GM19099 (cell line): Measurements from ENCODE around the gene SDCBP2.

ENCODE experiments used
- POLR2A ChIP-seq: IDR thresholded peaks from 3 replicates; pipeline ENCODE4 v1.6.1; 2011; ENCODE audit warnings: low read depth; ENCODE audit not compliant: insufficient read length; ENCODE audit errors: extremely low read depth

Gene SDCBP2

GRCh38 chr20:1336699-1337367, 7.9 kb upstream of the SDCBP2 start:
- TF ChIP-seq POLR2A: no peak

DNA sequence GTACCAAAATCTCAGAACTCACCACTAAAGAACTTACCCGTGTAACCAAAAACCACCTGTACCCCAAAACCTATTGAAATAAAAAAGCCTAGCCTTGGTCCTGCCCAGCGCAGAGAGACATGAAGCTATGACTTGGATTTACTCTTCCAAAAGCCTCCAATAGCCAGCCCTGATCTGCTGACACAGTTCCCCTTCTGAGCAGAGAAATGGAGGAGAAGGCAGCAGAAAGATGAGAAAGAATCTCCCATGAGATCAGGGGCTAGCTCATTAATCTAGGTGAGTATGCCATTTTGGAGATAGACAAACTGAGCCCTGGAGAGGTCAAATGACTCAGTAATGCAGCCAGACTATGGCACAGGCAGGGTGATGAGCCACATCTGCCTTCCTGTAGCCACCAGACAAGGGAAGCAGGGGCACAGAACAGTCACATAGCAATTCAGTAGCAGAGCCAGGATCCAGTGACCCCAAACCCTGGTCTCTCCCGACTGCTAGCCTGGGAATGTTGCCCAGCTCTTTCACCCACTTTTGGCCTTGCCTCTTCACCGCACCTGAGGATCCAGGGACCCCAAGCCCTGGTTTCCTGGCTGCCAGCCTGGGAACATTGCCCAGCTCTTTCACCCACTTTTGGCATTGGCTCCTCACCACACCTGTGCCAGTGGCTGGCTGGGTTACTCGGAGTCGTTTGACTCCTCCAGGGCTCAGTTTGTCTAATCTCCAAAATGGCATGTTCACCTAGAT, 7.2 kb upstream of the SDCBP2 start:
- no peak for TF ChIP-seq POLR2A

DNA sequence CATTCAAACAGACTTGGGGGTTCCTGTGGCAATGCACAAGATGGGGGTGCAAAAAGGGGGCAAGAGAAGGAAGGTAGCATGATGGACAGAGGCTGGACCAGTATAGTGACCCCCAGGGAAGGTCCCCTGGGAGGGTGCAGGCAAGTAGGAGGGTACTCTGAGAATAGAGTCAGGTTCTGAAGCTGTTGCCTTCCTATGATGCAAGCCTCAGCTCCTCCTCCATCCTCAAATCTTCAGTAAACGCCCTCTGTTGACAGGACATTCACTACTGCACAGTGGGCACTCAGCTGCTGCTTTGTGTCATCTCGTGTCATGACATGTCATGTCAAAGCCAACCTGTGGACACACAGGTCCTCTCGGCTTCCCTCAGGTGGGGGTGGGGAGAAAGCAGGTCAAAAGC, 5.8 kb upstream of the SDCBP2 start:
- TF ChIP-seq POLR2A: no peak

DNA sequence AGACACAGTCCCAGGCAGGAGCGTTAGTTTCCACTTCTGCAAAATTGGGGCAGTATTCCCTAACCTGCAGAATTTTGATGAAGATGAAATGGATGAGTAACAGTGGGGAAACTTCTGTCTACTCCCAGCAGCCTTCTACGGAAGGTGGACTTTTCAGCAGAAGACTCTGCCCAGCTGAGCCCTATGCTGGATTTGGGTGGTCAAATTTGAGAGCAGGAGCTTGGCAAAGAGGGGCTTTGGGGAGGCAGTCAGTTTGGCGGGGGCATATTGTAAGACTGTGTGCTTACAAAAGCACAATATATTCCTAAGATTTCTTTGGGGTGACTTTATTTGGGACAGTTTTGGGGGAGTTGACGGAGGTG, 5.4 kb upstream of the SDCBP2 start:
- TF ChIP-seq POLR2A: no peak

DNA sequence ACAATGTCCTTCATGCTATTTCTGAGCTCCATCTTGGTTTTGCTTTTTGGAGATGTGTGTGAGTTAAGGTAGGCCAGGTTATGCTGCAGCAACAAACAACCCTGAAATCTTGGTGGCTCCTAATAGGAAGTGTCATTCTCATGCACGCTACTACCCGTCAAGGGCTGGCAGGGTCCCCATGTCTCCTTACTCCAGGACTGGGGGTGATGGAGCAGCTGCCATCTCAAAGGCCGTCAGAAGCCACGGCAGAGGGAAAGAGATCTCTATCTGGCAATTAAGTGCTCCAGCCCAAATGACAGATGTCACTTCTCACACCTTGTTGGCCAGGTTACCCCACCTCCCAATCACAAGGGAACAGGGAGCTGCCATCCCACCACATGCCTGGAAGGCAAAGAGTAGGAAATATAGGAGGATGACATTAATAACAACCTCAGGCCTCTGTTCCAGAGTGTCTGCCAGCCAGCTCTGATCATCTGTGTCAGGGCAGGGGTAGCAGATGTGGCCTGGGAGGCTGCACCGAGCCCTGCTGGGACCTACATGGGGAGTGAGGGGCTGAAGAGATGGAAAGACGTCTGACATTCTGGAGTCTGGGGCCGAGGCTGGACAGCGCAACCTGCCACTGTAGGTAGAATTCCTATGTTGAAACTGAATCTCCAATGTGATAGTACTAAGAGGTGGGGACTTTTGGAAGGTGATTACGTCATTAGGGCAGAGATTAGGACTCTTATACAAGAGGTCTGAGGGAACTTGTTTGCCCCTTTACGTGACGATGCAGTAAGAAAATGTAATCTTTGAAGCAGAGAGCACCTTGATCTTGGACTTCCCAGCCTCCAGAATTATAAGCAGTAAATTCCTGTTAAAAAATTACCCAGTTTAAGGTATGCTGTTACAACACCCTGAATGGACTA, 4.8 kb upstream of the SDCBP2 start:
- TF ChIP-seq POLR2A: no peak

DNA sequence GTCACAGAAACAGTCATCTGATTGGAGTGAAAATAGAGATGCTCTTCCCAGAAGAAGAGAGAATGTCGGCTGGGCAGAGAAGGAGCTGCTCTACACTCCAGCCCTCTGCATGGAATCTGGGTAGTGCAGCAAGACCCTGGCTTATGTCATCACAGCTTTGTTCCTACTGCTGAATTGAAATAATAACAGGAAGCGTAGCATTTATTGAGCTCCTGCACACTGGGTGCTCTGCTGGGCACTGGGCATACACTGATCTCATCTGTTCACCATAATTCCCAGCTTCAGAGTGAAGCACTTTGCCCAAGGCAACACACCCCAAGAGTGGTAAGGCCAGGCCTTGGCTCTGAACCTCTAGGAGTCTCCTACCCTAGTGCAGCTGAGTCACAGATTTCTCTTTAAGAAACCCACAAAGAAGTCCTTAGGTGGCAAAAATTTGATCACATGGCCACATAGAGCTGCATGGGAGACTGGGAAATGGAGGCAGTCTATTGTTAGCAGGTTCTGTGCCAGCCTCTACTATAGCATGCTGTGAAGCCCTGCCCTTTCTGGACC, 3.9 kb upstream of the SDCBP2 start:
- TF ChIP-seq POLR2A: no peak

DNA sequence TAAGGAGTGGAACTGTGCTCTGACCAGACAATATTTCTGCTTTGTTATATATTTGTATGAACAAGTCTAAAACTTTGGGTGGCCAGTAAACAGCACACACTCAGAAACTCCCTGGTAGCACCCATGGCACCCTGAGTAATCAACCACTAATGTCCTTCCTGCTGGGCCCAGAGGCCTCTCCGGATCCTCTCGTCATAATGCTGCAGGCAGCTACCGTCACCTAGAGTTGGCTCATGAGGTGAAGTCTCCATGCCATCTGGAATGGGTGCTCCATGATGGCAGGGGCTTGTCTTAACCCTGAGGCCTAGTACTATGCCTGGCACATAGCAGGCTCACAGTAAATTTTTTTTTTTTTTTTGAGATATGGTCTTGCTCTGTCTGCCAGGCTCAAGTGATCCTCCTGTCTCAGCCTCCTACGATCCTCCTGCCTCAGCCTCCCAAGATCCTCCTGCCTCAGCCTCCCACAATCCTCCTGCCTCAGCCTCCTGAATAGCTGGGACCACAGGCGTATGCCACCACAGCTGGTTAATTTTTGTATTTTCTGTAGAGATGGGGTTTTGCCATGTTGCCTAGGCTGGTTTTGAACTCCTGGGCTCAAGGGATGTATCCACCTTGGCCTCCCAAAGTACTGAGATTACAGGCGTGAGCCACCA, 3.0 kb upstream of the SDCBP2 start:
- no peak for TF ChIP-seq POLR2A

GRCh38 chr20:1331101-1331500, 2.2 kb upstream of the SDCBP2 start:
- no peak for TF ChIP-seq POLR2A

DNA sequence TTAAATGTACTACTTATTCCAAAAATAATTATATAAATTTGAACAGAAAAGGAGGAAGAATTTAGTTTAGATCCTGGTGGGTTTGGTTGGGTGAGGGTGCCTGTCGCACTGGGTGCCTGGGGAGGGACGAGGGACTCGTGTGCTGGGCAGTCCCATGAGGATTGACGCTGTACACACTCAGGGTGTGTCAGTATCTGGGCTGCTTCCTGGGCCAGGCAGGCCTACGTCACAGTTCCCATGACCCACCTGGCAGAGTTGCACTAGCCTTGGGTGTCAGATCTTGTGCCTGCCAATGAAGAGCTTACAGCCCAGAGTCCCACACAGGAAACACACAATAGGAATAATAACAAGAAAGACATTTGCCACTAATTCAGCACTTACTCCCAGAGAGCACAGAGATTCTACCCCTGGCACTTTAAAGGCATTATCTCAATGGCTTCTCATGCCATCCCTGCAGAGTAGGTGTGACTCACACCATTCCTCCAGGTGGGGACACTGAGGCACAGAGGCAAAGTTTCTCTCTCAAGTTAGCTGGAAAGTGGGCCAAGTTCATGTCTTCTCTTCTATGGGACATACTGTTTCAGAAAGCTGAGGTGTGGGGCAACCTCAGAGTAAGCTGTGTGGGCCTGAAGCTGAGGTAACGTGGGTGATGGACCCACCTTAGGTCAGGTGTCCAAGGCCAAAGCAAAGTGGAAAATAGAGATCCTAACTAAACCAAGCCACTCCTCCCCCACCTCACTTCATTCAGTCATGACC, 1.3 kb upstream of the SDCBP2 start:
- TF ChIP-seq POLR2A: no peak

- no peak for TF ChIP-seq POLR2A
Observed at GRCh38 chr20:1327827-1328679, 886 bp downstream of the SDCBP2 start.

DNA sequence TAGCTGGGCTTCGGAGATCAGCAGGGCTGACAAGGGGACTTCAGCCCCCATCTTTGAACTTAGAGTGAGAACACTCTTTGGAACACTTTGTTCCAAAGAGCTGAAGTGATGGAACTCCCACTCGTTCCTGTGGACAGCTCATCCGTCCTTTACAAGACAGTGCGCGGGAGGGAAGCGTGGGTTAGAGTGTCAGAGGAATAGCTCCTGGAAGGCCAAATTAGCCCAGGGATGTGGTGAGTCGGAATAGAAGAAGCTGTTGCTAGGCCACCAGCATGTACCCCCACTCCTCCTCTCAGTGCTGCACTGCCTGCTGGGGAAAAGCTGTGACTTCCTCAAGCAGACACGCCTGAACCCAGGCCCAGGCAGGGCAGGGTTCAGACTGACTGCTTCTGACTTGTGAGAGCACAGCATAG, 1.7 kb downstream of the SDCBP2 start:
- TF ChIP-seq POLR2A: no peak

DNA sequence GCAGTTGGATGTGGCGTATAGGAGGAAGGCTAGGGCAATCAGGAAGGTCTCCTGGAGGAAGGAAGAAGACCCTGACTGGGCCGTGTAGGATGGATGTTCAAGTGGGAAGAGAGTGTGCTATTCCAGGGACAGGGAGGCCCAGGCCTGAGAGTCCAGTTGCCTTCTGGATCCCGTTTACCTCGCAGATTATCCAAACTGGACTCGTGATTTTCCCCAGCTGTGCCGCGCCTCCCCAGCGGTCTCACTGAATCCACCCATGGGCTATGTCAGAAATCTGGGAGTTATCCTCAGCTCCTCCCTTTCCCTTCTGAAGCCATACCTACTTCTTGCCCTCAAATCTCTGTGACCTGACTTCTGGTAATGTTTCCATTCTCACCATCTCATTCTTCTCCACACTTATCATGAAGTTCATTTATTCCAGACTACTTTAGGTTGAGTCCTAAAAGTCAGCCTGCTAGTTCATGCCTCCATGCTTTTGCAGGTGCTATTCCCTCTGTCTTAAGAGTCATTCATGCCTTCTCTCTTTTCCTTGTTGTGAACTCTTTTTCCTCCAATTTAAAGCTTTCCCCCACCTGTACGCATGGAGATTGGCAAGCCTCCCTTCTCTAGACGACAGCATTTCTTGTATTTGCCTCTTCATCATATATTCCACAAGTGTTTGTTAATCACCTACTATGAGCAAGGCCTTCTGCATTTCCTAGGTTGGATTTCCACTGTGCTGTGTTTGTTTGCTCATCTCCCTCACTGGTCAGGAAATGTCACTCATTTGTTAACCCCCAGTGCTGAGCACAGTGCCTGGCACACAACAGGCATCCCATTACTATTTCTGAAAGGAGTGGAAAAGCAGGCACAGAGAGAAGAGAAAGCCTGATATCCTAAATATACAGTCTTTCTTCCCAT, 2.7 kb downstream of the SDCBP2 start:
- TF ChIP-seq POLR2A: no peak
